ENCODE data around the gene MRPL42. TPM values are rescaled to one million over a fixed set of nuclear protein-coding genes. Genes with fewer than 3 reads are reported as not detected.

Gene MRPL42
- total and polyA plus RNA-seq, 4 experiments from 2014 or later = 40.1 to 92.8 (median 59.4) TPM

DNA sequence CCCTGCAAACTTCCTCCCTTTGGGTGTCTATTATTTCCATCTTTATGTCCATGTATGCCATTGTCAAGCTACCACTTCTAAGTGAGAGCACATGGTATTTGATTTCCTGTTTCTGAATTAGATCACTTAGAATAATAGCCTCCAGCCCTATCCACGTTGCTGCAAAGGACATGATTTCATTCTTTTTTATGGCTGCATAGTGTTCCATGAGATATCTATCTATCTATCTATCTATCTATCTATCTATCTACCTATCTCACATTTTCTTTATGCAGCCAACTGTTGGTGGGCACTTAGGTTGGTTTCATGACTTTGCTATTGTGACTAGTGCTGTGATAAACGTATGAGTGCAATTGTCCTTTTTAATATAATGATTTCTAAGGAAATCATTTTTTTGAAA is 11.2 kb upstream of the MRPL42 start:
- Histone ChIP-seq H3K9me3 (ENCODE audit: control insufficient read depth in 1 of 2, low read length in 2 of 2) (no peaks in the 10 kb centered on the region), H3K36me3 (ENCODE audit: insufficient read depth, low read length) (no peaks in the 10 kb centered on the region), H3K27ac (ENCODE audit: low read depth, low read length) (no peak overlapping the region), H3K4me1 (ENCODE audit: insufficient read depth, low read length) (no peaks in the 10 kb centered on the region), H3K4me3 (ENCODE audit: low read length in 2 of 2) (no peak overlapping the region), H3K27me3 (ENCODE audit: insufficient read depth, low read length) (no peaks in the 10 kb centered on the region)
- peaks cover 0 to 2% (median 0%) of the 10 kb centered on the region in 4 donors for H3K4me1 Mint-ChIP-seq
- DNase-seq = no peak
- H3K27ac Mint-ChIP-seq = no peak overlapping the region
- peaks cover 0 to 5% of the 10 kb centered on the region in 2 donors for H3K27me3 Mint-ChIP-seq
- POLR2A ChIA-PET (ENCODE audit: partially characterized antibody) = no interaction called here
- H3K4me3 Mint-ChIP-seq = no peak overlapping the region
- peaks cover 0 to 2% (median 0%) of the 10 kb centered on the region in 8 donors for H3K9me3 Mint-ChIP-seq
- CTCF ChIA-PET (ENCODE audit: partially characterized antibody) = no interaction called here
- H3K36me3 Mint-ChIP-seq = no peaks in the 10 kb centered on the region
- intact Hi-C loops (cut with micrococcal nuclease) = no loop called here

DNA sequence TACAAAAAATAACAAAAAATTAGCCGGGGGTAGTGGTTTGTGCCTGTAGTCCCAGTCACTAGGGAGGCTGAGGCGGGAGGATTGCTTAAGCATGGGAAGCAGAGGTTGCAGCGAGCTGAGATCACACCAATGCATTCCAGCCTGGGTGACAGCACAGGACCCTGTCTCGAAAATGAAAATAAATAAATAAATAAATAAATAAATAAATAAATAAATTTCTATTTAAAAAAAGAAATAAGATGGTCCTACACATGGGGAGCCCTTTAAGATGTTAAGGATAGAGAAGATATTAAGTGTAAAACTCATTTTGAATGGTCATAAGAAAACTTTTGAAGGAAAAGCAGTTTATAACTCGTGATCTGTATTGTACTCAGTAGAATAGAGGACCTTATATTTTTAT is 8.2 kb upstream of the MRPL42 start:
- Mint-ChIP-seq H3K4me3 (no peak overlapping the region), H3K36me3 (no peaks in the 10 kb centered on the region), H3K9me3 (peaks cover 0 to 2% (median 0%) of the 10 kb centered on the region in 8 donors), H3K27me3 (peaks cover 0 to 5% of the 10 kb centered on the region in 2 donors), H3K27ac (no peak overlapping the region), H3K4me1 (peaks cover 0 to 2% (median 0%) of the 10 kb centered on the region in 4 donors)
- no peak overlapping the region for H3K4me3 ChIP-seq (ENCODE audit: low read length in 2 of 2)
- H3K9me3 ChIP-seq (ENCODE audit: control insufficient read depth in 1 of 2, low read length in 2 of 2) = no peaks in the 10 kb centered on the region
- intact Hi-C loops (cut with micrococcal nuclease) = no loop called here
- ChIA-PET CTCF (ENCODE audit: partially characterized antibody) (no interaction called here), POLR2A (ENCODE audit: partially characterized antibody) (interaction anchor here (1.2 kb wide), 1 partner anchor 8 kb away, joined by 3 read pairs; the partner anchor contains the start of gene MRPL42)
- DNase-seq = no peak
- no peak overlapping the region for H3K27ac ChIP-seq (ENCODE audit: low read depth, low read length)
- no peaks in the 10 kb centered on the region for H3K4me1 ChIP-seq (ENCODE audit: insufficient read depth, low read length)
- no peaks in the 10 kb centered on the region for H3K27me3 ChIP-seq (ENCODE audit: insufficient read depth, low read length)
- H3K36me3 ChIP-seq (ENCODE audit: insufficient read depth, low read length) = no peaks in the 10 kb centered on the region

DNA sequence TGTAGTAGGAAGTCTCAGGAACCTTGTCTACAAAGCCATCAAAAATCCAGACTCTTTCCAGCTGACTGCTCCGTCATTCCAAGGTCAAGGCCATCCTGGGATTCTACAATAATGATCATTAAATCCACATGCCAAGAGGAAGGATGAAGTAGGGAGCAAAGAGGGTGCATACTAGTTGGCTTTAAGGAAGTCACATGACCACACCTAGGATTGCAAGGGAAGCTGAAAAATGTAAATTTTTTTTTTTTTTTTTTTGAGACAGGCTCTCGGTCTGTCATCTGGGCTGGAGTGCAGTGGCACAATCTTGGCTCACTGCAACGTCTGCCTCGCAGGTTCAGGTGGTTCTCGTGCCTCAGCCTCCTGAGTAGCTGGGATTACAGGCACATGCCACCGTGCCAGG is 7.3 kb upstream of the MRPL42 start:
- Mint-ChIP-seq H3K9me3 (peaks cover 0 to 2% (median 0%) of the 10 kb centered on the region in 8 donors), H3K36me3 (no peaks in the 10 kb centered on the region), H3K4me3 (no peak overlapping the region), H3K27ac (no peak overlapping the region), H3K27me3 (peaks cover 0 to 5% of the 10 kb centered on the region in 2 donors), H3K4me1 (peaks cover 0 to 2% (median 0%) of the 10 kb centered on the region in 4 donors)
- intact Hi-C loops (cut with micrococcal nuclease) = no loop called here
- no peak for DNase-seq
- Histone ChIP-seq H3K4me1 (ENCODE audit: insufficient read depth, low read length) (no peaks in the 10 kb centered on the region), H3K36me3 (ENCODE audit: insufficient read depth, low read length) (no peaks in the 10 kb centered on the region), H3K4me3 (ENCODE audit: low read length in 2 of 2) (no peak overlapping the region), H3K27ac (ENCODE audit: low read depth, low read length) (no peak overlapping the region), H3K27me3 (ENCODE audit: insufficient read depth, low read length) (no peaks in the 10 kb centered on the region), H3K9me3 (ENCODE audit: control insufficient read depth in 1 of 2, low read length in 2 of 2) (no peaks in the 10 kb centered on the region)
- POLR2A ChIA-PET (ENCODE audit: partially characterized antibody) = interaction anchor here (0.6 kb wide), 1 partner anchor 1837 kb away, joined by 3 read pairs; no protein-coding TSS in a partner anchor
- CTCF ChIA-PET (ENCODE audit: partially characterized antibody) = no interaction called here

DNA sequence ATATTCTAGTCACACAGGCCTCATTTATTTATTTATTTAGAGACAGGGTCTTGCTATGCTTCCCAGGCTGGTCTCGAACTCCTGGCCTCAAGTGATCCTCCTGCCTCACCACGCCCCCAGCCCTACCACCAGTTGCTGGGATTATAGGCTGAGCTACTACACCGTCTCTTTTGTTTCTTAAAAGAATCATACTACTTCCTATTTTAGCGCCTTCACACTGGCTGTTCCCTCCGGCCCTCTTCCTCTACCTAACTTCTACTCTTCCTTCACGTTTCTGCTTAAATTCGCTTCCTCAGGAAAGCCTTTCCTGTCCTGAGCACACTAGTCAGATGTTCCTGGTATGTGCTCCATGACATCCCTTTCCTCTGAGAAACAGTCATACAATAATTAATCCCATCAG is 6.4 kb upstream of the MRPL42 start:
- H3K27ac Mint-ChIP-seq = no peak overlapping the region
- intact Hi-C loops (cut with micrococcal nuclease) = no loop called here
- POLR2A ChIA-PET (ENCODE audit: partially characterized antibody) = no interaction called here

DNA sequence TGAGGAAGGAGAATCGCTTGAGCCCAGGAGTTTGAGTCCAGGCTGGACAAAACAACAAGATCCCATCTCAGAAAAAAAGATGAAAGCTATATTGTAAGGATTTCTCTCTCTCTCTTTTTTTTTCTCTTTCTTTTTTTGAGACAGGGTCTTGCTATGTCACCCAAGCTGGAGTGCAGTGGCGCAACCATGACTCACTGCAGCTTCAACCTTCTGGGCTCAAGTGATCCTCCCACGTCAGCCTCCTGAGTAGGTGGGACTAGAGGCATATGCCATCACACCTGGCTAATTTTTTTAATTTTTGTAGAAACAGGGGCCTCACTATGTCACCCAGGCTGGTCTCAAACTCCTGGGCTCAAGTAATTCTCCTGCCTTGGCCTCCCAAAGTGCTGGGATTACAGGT is 5.8 kb upstream of the MRPL42 start:
- Histone ChIP-seq H3K9me3 (ENCODE audit: control insufficient read depth in 1 of 2, low read length in 2 of 2) (no peaks in the 10 kb centered on the region), H3K4me3 (ENCODE audit: low read length in 2 of 2) (no peak overlapping the region), H3K27me3 (ENCODE audit: insufficient read depth, low read length) (no peaks in the 10 kb centered on the region), H3K36me3 (ENCODE audit: insufficient read depth, low read length) (no peaks in the 10 kb centered on the region), H3K27ac (ENCODE audit: low read depth, low read length) (no peak overlapping the region), H3K4me1 (ENCODE audit: insufficient read depth, low read length) (no peaks in the 10 kb centered on the region)
- ChIA-PET POLR2A (ENCODE audit: partially characterized antibody) (no interaction called here), CTCF (ENCODE audit: partially characterized antibody) (interaction anchor here (0.7 kb wide), 1 partner anchor 362 kb away, joined by 3 read pairs; no protein-coding TSS in a partner anchor)
- Mint-ChIP-seq H3K27me3 (peaks cover 0 to 3% of the 10 kb centered on the region in 2 donors), H3K4me1 (peaks cover 0 to 2% (median 0%) of the 10 kb centered on the region in 4 donors), H3K9me3 (peaks cover 0 to 1% (median 0%) of the 10 kb centered on the region in 8 donors), H3K27ac (peak overlapping the region in 1 of 7 donors; percentile 15), H3K36me3 (no peaks in the 10 kb centered on the region), H3K4me3 (no peak overlapping the region)
- DNase-seq = no peak
- intact Hi-C loops (cut with micrococcal nuclease) = no loop called here

More for the DNA sequence above, 6.4 kb upstream of the MRPL42 start:
- CTCF ChIA-PET (ENCODE audit: partially characterized antibody) = no interaction called here
- Histone ChIP-seq H3K27me3 (ENCODE audit: insufficient read depth, low read length) (no peaks in the 10 kb centered on the region), H3K9me3 (ENCODE audit: control insufficient read depth in 1 of 2, low read length in 2 of 2) (no peaks in the 10 kb centered on the region), H3K4me3 (ENCODE audit: low read length in 2 of 2) (no peak overlapping the region), H3K27ac (ENCODE audit: low read depth, low read length) (no peak overlapping the region), H3K4me1 (ENCODE audit: insufficient read depth, low read length) (no peaks in the 10 kb centered on the region), H3K36me3 (ENCODE audit: insufficient read depth, low read length) (no peaks in the 10 kb centered on the region)
- Mint-ChIP-seq H3K4me3 (no peak overlapping the region), H3K27me3 (peaks cover 0 to 3% of the 10 kb centered on the region in 2 donors), H3K4me1 (peaks cover 0 to 2% (median 0%) of the 10 kb centered on the region in 4 donors), H3K36me3 (no peaks in the 10 kb centered on the region), H3K9me3 (peaks cover 0 to 2% (median 0%) of the 10 kb centered on the region in 8 donors)
- DNase-seq = no peak

DNA sequence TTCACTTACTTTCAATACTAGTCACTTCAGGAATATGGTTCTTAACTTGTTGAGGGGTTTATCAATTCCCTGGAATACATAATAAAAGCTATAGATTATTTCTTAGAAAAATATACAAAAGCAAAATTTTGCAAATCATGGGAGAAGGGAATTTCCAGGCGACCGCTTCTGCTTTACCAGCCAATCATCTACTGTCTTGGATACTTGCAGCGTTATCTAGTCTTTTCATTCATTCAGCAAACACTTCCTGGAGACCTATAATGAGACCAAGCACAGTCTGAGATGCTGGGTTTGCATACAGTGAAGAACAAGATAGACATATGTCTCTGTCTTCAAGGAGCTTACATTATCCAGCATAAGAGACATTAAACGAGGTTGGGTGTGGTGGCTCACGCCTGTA is 1.5 kb upstream of the MRPL42 start:
- DNase-seq = no peak
- intact Hi-C loops (cut with micrococcal nuclease) = no loop called here
- H3K9me3 Mint-ChIP-seq = peaks cover 0 to 1% (median 0%) of the 10 kb centered on the region in 8 donors
- Histone ChIP-seq H3K36me3 (ENCODE audit: insufficient read depth, low read length) (no peaks in the 10 kb centered on the region), H3K27me3 (ENCODE audit: insufficient read depth, low read length) (no peaks in the 10 kb centered on the region), H3K4me1 (ENCODE audit: insufficient read depth, low read length) (peaks cover 28% of the 10 kb centered on the region), H3K4me3 (ENCODE audit: low read length in 2 of 2) (no peak overlapping the region), H3K9me3 (ENCODE audit: control insufficient read depth in 1 of 2, low read length in 2 of 2) (no peaks in the 10 kb centered on the region), H3K27ac (ENCODE audit: low read depth, low read length) (no peak overlapping the region)
- CTCF ChIA-PET (ENCODE audit: partially characterized antibody) = interaction anchor here (0.6 to 2.6 kb wide), 3 partner anchors 11 to 1750 kb away, joined by 3 to 9 read pairs (median 3); no protein-coding TSS in a partner anchor
- H3K27ac Mint-ChIP-seq = peak overlapping the region in 3 of 7 donors; percentile 42 to 71 (median 53)
- H3K4me1 Mint-ChIP-seq = peaks cover 23 to 37% (median 31%) of the 10 kb centered on the region in 4 donors
- H3K27me3 Mint-ChIP-seq = no peaks in the 10 kb centered on the region
- H3K36me3 Mint-ChIP-seq = peaks cover 6 to 19% of the 10 kb centered on the region in 2 donors
- H3K4me3 Mint-ChIP-seq = peak overlapping the region in 5 of 8 donors; percentile 21 to 71 (median 56)
- POLR2A ChIA-PET (ENCODE audit: partially characterized antibody) = interaction anchor here (3.1 kb wide), 1 partner anchor 24 kb away, joined by 22 read pairs; the partner anchor contains the start of gene UBE2N

DNA sequence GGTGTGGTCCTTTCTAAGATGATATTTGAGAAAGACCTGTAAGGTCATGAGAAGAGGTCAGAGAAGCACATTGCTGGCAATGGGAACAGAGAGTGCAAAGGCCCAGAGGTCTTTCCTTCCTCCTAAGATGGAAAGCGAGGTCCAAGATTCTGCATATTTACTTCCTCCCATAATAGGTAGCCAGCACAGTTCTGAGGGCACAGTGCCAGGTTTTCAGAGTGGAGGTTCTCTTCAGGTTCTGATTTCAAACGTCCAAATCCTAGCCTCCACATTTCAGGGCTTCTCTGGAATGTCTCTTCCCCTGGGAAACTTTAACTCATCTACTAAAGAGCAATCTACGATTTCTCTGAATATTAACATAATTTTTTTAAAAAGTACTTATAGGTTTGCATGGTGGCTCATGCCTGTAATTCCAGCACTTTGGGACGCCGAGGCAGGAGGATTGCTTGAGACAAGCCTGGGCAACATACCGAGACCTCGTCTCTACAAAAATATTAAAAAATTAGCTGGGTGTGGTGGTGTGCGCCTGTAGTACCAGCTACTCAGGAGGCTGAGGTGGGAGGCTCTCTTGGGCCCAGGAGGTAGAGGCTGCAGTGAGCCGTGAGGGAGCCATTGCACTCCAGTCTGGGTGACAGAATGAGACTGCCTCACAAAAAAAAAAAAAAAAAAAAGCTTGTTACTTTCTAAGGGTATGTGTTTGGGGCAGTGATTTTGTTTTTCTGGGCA is 526 bp upstream of the MRPL42 start:
- Mint-ChIP-seq H3K27ac (peak overlapping the region; percentile 92 to 99 (median 96)), H3K27me3 (no peaks in the 10 kb centered on the region), H3K36me3 (peaks cover 7 to 25% of the 10 kb centered on the region in 2 donors), H3K4me1 (peaks cover 24 to 38% (median 32%) of the 10 kb centered on the region in 4 donors), H3K9me3 (peaks cover 0 to 1% (median 0%) of the 10 kb centered on the region in 8 donors), H3K4me3 (peak overlapping the region; percentile 88 to 95 (median 92))
- CTCF ChIA-PET (ENCODE audit: partially characterized antibody) = interaction anchor here (0.6 to 2.6 kb wide), 11 partner anchors 10 to 636 kb away, joined by 3 to 13 read pairs (median 3); partner anchors contain the start of gene UBE2N
- no peak for DNase-seq
- Histone ChIP-seq H3K27me3 (ENCODE audit: insufficient read depth, low read length) (no peaks in the 10 kb centered on the region), H3K9me3 (ENCODE audit: control insufficient read depth in 1 of 2, low read length in 2 of 2) (no peaks in the 10 kb centered on the region), H3K4me1 (ENCODE audit: insufficient read depth, low read length) (peaks cover 28% of the 10 kb centered on the region), H3K36me3 (ENCODE audit: insufficient read depth, low read length) (no peaks in the 10 kb centered on the region), H3K4me3 (ENCODE audit: low read length in 2 of 2) (peak overlapping the region in 1 of 2 donors; percentile 81), H3K27ac (ENCODE audit: low read depth, low read length) (peak overlapping the region; percentile 82)
- POLR2A ChIA-PET (ENCODE audit: partially characterized antibody) = interaction anchor here (1.3 to 3.1 kb wide), 4 partner anchors 8 to 210 kb away, joined by 3 to 22 read pairs (median 5); partner anchors contain the start of genes CRADD and UBE2N
- intact Hi-C loops (cut with micrococcal nuclease) = loop anchor here (1.0 kb wide), 5 partner anchors 18 to 993 kb away; partner anchors contain the start of genes CEP83 and CRADD
